GM21576 (cell line): ENCODE results near the gene SNX30.

Experiments used
- ATAC-seq: cut with Tn5 transposase; IDR thresholded peaks from one replicate; pipeline ENCODE4 v1.9.1; 2021; ENCODE audit warnings: mild to moderate bottlenecking, moderate library complexity; ENCODE audit not compliant: unreplicated experiment

SNX30 gene

GRCh38 chr9:112853882-112854585 lies 103.5 kb downstream of the SNX30 start:
- no peak for ATAC-seq

- no peak for ATAC-seq
Measured at GRCh38 chr9:112854657-112855056, 104.1 kb downstream of the SNX30 start.

GRCh38 chr9:112856200-112856599 lies 105.6 kb downstream of the SNX30 start:
- ATAC-seq: no peak

GRCh38 chr9:112856843-112857242 lies 106.3 kb downstream of the SNX30 start:
- ATAC-seq: no peak

- no peak for ATAC-seq
Measured at GRCh38 chr9:112858005-112858404, 107.4 kb downstream of the SNX30 start.

- ATAC-seq: peak; percentile 74
Measured at GRCh38 chr9:112858625-112859147, 108.1 kb downstream of the SNX30 start.

- no peak for ATAC-seq
Measured at GRCh38 chr9:112860451-112860850, 109.9 kb downstream of the SNX30 start.

- no peak for ATAC-seq
Measured at GRCh38 chr9:112861155-112861554, 110.6 kb downstream of the SNX30 start.

- no peak for ATAC-seq
Measured at GRCh38 chr9:112861638-112862555, 111.3 kb downstream of the SNX30 start.

GRCh38 chr9:112863214-112863613 lies 112.7 kb downstream of the SNX30 start:
- ATAC-seq: peak; percentile 43

GRCh38 chr9:112863746-112864145 lies 113.2 kb downstream of the SNX30 start:
- peak; percentile 40 for ATAC-seq

GRCh38 chr9:112864403-112864802 lies 113.8 kb downstream of the SNX30 start:
- ATAC-seq: no peak

GRCh38 chr9:112864982-112865381 lies 114.4 kb downstream of the SNX30 start:
- ATAC-seq: no peak

- ATAC-seq: no peak
Measured at GRCh38 chr9:112866662-112867274, 116.2 kb downstream of the SNX30 start.

GRCh38 chr9:112867275-112867991 lies 116.9 kb downstream of the SNX30 start:
- no peak for ATAC-seq

GRCh38 chr9:112868461-112868860 lies 117.9 kb downstream of the SNX30 start:
- no peak for ATAC-seq

- ATAC-seq: no peak
Measured at GRCh38 chr9:112869041-112869529, 118.5 kb downstream of the SNX30 start.

GRCh38 chr9:112869917-112870316 lies 119.4 kb downstream of the SNX30 start:
- ATAC-seq: no peak

- ATAC-seq: no peak
Measured at GRCh38 chr9:112870556-112870955, 120.0 kb downstream of the SNX30 start.

- no peak for ATAC-seq
Measured at GRCh38 chr9:112872019-112872418, 121.5 kb downstream of the SNX30 start.
